HG03159 (cell line): ENCODE results near the gene AFTPH.
A peak's percentile ranks its signal among the peaks of the same experiment; 100 is the strongest.

Source experiments
- ATAC-seq: cut with Tn5 transposase; IDR thresholded peaks from one replicate; pipeline ENCODE4 v1.9.1; 2021; ENCODE audit warnings: mild to moderate bottlenecking, moderate library complexity; ENCODE audit not compliant: unreplicated experiment

AFTPH gene

DNA sequence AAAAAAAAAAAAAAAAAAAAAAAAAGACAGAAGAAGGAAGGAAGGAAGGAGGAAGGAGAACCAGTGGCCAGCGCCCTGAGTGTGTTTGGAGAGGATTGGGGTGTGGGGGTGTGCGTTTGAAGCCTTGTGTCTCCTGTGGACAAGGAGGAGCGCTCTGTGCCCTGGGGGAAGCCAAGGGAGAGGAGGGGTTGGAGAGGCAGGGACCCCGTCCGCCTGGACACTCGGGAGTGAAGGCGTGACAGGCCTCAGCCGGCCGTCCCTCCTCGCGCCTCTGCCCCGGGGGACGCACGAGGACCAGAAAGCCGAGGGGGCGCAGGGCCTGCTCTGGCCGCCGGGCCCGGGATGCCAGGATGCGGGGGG lies 84.7 kb downstream of the AFTPH start:
- no peak for ATAC-seq

DNA sequence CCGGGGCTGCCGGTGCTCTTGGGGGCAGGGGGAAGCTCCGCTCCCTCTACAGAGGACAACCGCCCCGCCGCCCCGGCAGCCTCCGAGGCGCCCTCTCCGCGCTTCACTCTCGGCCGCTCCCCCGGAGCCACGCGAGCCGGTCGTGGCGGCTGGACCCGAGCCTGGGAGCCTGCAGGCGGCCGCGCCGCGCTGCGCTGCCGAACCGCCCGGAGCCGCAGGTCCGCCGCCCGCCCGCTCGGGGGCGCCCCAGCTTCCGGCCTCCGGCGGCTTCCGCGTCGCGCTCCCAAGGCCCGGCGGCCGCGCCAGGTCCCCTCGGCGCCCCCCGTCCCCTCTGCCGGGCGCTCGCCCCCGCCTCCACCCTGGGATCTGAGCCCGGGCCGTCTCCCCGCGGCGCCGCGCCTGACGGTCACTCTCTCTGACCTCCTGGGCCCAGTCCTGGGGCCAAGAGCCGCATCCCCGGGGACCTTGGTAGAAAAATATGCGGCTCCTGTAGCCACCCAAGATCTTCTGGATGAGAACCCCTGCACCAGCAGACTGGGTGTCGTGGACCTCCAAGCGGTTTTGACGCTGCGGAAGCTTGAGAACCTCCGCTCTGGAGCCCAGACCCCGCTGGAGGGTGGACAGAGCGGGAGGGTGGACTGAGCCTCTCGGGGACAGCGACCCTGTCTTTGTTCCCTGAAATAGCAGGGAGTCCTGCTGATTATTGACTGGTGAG lies 85.3 kb downstream of the AFTPH start:
- peak; percentile 52 for ATAC-seq

DNA sequence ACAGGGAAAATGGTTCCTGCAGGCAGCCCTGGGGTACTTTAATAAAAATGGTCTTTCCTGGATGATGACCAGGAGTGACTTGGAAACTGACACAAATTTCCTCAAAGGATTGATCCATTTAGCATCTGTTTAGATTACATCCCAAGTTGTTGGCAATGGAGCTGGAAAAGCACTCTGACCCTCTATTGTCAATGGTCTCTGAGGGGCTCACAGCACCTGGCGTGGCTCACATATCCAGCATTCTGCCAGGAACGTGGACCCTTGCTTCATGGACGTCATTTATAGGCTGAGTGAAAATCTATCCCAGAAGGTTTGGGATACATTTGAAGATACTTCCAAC lies 85.8 kb downstream of the AFTPH start:
- no peak for ATAC-seq

DNA sequence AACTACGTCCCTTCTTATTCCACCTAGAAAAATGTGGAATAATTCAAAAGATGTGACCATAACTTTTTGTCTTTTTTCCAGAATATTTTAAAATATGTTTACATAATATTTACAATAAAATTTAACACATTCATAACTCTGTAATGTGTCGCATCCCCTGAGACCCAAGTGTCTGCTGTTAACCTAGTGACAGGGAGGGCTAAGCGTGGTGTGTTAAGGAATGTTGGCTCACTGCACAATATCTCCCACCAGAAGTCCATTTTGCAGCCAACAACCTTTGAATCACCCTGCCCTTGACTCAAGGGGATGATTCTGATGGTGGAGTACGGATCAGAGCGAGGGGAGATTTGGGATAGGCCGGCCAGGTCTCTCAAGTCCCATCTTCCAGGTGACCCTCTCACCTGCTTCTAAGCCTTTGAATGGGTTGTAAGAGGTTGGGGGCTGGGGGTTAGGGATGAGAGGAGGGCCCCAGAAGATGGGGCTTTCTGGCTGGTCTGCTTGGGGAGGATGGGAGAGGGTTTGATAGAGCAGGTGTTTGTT lies 86.3 kb downstream of the AFTPH start:
- no peak for ATAC-seq

DNA sequence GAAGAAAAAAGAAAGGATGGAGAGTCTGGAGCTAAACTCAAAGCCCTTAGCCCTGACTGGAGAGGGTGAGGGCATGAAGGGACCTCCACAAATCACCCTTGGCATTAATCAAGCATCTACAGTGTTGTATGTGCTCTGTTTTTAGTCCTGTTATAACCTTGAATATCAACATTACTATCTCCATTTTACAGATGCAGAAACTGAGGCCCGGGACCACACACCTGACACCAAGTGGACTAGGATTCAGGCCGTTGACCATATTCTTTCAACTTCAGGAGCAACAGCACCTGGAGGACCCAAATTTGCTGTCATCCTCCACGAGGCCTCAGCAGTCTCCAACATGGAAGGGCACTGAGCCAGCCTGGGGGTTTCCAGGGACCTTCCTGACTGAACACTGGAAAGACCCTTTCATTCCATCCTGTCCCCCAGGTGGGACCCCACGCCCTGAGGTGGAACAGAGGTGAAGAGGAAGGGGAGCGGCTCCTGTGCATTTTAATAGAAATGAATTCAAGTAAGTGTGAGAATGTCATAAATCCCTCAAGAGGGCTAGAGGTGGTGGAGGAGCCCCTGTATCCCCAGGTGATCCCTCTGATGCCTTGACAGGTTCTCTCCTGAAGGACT lies 88.6 kb downstream of the AFTPH start:
- ATAC-seq = no peak

DNA sequence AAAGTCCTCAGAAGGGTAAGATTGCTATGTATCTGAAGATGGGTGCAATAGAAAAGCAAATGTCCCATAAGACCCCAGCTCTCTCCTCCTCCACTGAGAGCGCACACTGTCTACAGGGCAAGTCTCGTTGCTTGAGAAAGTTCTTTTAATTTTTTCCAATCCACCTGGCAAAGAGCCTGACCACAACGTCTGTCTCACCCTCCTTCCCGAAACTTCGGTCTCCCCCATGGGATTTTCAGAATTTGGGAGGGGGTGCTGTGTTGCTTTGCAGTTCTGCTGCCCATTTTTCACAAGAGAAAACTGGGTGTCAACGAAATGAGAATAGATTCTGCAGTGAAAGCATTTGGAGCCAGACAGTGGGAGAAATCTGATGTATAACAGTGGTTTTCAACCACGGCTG lies 89.1 kb downstream of the AFTPH start:
- ATAC-seq = no peak

DNA sequence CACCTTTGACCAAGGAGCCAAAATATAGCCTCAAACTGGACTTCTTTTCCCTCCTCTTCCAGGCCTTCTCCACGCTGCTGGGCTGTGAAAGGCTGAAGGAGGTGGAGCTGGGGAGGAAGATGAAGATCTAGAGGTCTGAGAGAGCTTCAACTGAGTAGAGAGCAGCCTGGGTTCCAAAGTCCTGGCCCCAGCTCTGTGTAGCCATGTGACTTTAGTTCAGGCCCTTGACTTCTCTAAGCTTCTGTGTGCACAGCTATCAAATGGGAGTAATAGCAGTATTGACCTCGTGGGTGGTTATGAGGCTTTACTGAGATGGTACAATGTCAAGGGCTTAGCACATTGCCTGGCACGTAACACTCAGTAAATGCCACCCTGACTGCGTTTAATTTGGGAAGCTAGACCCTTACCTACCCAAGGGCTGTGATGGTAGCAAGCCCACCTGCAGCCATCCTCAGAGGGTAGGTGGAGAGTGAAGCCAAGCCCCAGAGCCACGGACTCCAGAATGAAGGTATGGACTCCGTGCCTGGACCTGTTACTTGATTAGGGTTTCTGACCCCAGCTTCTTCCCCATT lies 91.2 kb downstream of the AFTPH start:
- no peak for ATAC-seq

DNA sequence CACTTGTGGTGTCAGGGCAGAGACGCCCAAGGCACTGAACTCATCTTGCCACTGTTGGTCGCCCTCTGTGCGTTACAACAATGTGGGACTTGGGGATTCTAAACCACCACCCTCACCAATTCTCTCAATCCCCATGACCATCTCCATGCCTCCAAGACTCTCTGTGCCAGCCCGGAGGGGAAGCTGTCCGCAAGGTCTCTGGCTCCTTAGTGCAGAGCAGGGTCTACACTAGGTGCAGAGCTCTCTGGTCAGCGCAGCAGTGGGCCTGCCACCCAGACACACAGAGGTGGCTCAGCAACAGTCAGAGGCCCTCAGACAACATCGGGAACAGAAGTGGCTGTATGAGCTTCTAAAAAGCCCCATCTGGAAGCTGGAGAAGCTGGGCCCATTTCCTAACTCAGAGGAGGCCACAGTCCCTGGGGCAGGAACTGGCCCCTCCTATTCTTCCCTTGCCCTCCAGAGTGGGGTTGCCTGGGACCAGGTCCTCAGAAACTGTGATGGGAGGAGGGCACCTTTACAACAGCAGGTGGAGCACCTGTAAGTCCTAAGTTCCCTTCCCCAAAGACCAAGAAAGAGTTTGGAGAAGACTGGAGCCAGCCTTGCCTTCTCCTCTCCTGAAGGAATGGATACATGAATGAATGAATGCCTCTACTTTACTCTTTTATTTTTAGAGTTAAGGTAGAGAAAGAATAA lies 91.9 kb downstream of the AFTPH start:
- no peak for ATAC-seq

DNA sequence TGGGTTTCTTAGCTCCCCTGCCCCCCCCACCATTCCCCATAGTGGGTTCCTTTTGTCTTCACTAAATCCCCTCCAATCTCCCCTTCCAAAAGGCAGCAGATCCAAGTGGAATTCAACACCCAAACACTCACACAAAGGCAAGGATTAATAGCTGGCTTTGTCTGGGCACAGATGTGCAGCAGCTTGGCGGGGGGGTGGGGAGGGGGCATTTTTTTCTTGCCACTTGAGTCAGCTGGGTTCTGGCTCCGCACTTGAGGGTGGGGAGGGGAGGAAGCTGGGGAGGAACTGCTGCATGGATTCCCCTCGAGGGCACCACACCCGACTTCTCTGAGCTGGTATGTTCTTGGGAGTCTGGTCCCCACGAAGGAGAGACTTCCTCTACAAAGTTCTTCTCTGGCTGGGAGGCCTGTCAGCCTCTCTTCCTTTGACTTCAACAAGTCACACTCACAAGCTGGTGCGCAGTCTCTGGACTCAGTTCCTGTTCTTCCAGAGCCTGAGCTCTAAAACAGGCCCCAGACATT lies 93.6 kb downstream of the AFTPH start:
- no peak for ATAC-seq

DNA sequence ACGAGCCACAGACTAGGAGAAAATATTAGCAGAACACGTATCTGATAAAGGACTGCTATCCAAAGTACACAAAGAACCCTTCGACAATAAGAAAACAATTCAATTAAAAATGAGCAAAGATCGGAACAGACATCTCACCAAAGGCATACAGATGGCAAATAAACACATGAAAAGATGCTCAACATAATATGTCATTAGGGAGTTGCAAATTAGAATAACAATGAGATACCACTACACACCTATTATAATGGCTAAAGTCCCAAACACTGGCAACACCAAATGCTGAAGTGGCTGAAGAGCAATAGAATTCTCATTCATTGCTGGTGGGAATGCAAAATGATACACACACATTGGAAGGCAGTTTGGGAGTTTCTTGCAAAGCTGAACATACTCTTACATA lies 96.5 kb downstream of the AFTPH start:
- ATAC-seq = no peak

DNA sequence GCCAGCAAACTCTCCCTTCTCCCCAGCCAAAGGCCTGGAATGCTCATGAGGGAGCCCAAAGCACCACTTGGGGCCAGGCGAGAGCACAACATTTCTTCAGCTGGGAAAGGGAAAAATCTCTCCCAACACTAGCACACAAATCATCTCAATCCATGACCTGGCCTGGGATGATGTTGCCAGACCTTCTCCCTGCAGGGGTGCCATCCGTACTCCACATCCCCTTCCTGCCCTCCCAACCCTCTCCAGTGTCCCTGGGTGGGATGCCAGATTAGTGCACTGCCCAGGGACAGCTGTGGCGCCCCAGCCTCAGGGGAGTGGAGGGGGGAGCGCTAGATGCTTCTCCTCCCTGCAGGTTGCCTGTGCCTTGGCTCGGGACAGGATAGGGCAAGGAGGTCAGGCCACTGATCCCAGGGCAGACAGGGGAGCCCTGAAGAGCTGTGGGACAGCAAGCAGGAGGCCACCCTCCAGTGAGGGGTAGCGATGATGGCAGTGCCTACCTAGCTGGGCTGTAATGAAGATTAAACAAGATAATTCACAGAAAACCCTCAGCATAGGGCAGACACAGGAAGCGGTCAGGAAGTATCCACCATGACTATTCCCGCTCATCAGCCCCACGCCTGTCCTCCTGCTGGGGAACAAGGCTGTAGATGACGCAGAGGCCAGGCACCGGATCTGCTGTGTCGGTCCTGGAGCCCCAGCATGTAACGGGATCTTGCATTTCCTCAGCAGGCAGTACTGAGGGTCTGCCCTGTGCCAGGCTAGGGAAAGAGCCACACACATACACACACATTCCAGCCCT lies 98.5 kb downstream of the AFTPH start:
- ATAC-seq = no peak

DNA sequence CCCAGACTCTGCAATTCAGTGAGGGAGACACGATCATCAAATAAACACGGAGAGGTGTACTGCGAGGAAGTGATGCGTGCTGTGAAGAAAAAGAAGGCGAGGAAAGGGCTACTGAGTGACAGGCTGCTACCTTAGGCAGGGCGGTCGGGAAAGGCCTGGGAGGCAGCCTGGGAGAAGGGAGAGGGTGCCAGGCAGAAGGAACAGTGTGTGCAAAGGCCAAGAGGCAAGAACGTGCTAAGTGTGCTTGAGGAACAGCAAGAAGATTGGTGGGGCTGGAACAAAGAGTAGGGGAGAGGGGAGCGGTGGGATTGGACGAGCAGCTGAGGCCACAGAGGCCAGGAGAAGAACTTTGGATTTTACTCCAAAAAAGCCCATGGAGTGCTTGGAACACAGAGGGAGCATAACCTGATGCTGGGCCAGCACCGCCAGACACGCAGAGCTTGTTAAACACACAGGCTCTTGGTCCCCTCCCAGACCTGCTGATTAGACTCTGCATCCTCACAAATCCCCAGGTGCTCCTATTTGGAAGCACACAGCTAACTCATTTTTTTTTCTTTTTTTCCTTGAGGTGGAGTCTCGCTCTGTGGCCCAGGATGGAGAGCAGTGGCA lies 99.2 kb downstream of the AFTPH start:
- no peak for ATAC-seq

DNA sequence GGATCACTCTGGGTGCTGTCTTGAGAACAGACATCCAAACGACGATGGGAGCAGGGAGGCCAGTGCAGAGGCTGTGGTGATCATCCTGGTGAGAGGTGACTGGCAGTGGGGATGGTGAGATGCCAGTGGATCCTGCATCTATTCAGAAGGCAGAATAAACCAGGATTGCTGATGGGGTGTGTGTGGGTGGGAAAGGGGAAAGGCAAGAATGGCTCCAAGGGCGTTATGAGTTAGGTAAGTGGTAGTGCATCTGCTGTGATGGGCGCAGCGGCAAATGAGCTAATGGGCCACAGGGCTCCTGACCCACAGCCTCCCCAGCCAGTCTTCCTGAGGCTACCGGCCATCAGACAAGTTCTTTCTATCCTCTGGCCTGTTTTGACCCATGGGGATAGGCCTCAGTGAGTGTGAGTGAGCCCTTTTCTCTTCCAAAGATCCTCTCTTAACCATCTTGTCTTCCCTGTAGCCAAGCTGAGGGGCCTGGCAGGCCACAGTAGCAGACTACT lies 100.0 kb downstream of the AFTPH start:
- ATAC-seq = no peak

DNA sequence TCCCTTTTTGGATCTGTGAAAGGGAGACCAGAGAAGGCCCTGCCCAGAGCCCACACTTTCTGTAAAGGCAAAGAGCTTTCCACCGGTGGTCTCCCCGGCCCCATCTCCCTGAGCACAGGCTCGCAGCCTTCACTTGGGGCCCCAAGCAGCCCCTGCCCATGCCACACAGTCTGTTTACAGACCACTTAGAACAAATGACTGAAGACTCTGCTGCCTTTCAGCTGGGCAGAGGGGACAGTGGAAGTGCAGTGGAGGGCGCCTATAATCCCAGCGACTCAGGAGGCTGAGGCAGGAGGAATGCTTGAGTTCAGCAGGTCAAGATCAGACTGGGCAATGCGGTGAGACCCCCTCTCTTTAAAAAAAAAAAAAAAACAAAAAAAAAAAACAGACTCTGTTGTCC lies 100.7 kb downstream of the AFTPH start:
- no peak for ATAC-seq

DNA sequence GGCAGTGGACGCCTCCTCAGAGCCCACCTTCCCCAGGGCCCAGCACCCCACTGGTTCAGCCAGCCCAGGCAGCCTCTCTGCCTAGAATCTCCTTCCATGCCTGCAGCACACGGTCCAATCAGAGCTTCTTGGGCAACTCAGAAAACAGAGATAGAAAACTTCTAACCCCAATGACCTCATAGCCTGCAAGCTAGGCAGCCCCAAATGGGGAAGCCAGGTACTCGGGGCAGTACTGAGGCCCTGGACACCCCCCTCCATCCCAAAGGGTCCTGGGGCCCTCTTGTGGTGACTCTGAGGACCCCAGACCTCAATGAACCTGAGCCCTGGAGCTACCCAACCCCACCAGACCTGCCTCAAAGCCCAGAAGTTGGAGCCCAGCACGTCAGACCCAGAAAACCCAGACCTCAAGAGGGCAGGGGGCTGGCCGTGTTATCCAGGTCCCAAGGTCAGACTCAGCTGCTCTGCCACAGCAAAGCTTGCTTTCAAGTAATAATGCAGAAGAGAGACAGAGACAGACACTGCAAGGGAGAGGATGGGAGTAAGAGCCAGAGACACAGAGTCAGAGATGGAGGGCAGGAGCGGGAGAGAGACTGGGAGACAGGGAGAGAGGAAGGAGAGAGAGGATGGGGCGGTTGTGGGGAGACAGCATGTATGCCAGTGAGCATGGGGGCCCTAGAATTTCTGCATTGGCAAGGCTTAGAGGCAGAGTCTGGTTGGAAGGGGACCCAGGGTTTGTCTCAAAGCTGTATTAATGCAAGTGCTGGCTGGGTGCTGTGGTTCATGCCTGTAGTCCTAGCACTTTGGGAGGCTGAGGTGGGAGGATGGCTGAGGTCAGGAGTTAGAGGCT lies 101.4 kb downstream of the AFTPH start:
- no peak for ATAC-seq

DNA sequence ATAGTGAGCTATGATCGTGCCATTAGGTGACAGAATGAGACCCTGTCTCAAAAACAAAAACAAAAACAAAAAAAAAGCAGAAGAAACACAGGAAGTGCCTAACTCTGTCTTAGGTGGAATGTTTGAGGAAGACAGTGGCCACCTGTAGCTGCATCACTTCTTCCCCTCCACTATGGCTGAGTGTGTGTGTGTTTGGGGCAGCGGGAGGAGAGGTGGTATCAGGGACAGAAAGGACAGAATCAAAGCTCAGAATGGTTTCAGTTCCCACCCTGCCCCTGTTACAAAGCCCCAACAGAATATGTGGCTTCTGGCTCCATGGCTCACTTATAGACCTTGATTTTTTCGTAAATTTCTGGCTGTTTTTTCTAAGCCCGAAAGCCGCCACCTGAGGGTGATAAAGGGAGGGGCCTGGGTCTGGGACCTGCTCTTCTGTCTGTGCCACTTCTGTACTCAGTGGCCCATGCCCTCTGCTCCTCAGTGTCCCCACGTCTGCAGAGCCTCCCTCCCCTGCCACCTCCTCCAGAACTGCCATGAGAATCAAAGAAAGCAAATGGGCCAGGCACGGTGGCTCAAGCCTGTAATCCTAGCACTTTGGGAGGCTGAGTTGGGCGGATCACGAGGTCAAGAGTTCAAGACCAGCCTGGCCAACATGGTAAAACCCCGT lies 102.2 kb downstream of the AFTPH start:
- ATAC-seq = no peak

DNA sequence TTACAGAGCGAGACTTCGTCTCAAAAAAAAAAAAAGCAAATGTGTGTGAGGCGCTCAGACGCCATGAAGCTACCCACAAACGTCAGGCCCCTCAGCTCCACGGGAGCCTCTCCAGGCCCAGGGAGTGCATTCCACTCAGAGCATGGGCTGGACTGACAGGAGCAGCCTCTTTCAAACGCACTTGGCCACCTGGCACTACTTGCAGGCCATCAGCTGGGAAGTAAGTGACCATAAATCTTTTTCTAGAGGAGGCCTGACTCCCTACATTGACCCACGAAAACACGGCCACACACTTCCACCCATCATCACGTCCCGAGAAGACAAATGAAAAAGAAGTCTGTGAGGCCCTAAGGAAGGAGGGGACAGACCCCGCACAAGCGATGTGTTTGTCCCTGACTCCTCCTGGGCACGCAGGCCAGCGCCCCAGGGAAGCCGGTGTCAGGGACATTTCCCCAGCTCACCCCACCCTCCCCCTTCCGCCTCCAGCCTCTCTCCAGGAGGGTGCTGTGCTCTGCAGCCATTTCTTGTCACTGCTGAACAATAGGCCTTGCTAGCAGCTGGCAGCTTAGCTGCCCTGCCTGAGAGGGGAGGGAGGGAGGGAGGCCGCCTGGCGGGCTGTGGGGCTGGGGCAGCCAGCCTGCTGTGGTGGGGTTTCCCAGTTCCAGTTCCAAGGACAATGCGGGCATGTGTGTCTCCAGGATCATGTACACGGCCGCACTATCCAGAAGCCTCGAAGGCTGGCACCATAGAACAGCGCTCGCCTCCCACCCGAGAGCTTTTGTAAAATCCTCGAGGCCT lies 103.0 kb downstream of the AFTPH start:
- ATAC-seq = no peak
